Stomach (tissue), 19 donors: ENCODE data around the gene RHOD. TPM values are rescaled to one million over a fixed set of nuclear protein-coding genes. Genes with fewer than 3 reads are reported as not detected.
A peak's percentile ranks its signal among the peaks of the same experiment; 100 is the strongest.

Experiments used
- DNase-seq, 2 donors: peaks; one replicate each; pipeline versions ENCODE4 v3.0.0 to v3.0.0-alpha.2; 2013 to 2019
- H3K27ac ChIP-seq, 5 donors: fragments of 200-600 bp in 4 of 5; sonication (generic) in 4 of 5; one replicate each; pipeline ENCODE4 v1.5.1; 2013 to 2019; ENCODE audit warnings: mild to moderate bottlenecking in 1 of 5, moderate library complexity in 1 of 5
- H3K27me3 ChIP-seq, 3 donors: fragments of 200-600 bp; sonication (generic); one replicate each; pipeline ENCODE4 v1.5.1; 2017 to 2019; ENCODE audit warnings: mixed run types in 1 of 3
- H3K36me3 ChIP-seq, 4 donors: fragments of 200-600 bp; sonication (generic); 1 replicate in 3 of 4; 2 replicates in 1 of 4; pipeline ENCODE4 v1.5.1; 2016 to 2019
- H3K4me1 ChIP-seq, 4 donors: fragments of 200-600 bp; sonication (generic); one replicate each; pipeline ENCODE4 v1.5.1; 2016 to 2019
- H3K4me3 ChIP-seq, 4 donors: fragments of 200-600 bp; sonication (generic) in 3 of 4; one replicate each; pipeline ENCODE4 v1.5.1; 2016 to 2019; ENCODE audit warnings: mild to moderate bottlenecking in 1 of 4
- H3K9me3 ChIP-seq, 4 donors: fragments of 200-600 bp; sonication (generic); one replicate each; pipeline ENCODE4 v1.5.1; 2016 to 2019
- CTCF ChIP-seq, 7 experiments: fragments of 450-650 bp in 4 of 7; fragments of 200-600 bp in 3 of 7; sonication (generic) in 3 of 7; IDR thresholded peaks; one replicate each; pipeline ENCODE4 v1.5.1; 2016 to 2019; ENCODE audit warnings: antibody characterized with exemption in 7 of 7, control low read depth in 2 of 7, mild to moderate bottlenecking in 1 of 7
- EP300 ChIP-seq: sonication (generic); formaldehyde crosslinking; IDR thresholded peaks from one replicate; pipeline ENCODE4 v1.6.1; 2017; ENCODE audit warnings: antibody characterized with exemption
- POLR2A ChIP-seq, 4 donors: fragments of 450-650 bp; IDR thresholded peaks; one replicate each; pipeline ENCODE4 v1.6.1; 2016; ENCODE audit warnings: antibody characterized with exemption in 4 of 4, control low read depth in 2 of 4, mild to moderate bottlenecking in 1 of 4, moderate library complexity in 1 of 4
- POLR2AphosphoS5 ChIP-seq, 3 donors: sonication (generic); formaldehyde crosslinking; IDR thresholded peaks; one replicate each; pipeline ENCODE4 v1.6.1; 2016; ENCODE audit warnings: antibody characterized with exemption in 3 of 3
- WGBS, 5 donors: extraction: QIAGEN DNeasy Blood & Tissue Kit in 3 of 5; methylation state at CpG; one replicate each; pipeline versions ENCODE4 v1.1.5 to v1.1.7; 2013 to 2018; 5-methylcytosine and 5-hydroxymethylcytosine counted together
- intact Hi-C: fragments of 100-400 bp; cut with DNase I; formaldehyde crosslinking; loops from one replicate; pipeline ENCODE4 v1.15.1; 2023; ENCODE audit warnings: low total_unique reads
- long read RNA-seq, 10 donors: transcript quantifications; one replicate each; lab custom pipeline, GENCODE V29; 2026
- polyA plus RNA-seq, 3 donors: library from polyadenylated mRNA; stranded (reverse); fragments of 200-250 nt; gene quantifications; one replicate each; pipeline ENCODE4 v1.2.3, GENCODE V29; 2013
- total RNA-seq, 5 donors: library from RNA; depleted of rRNA; stranded (reverse); fragments of >200 nt; gene quantifications; one replicate each; pipeline versions ENCODE4 v1.1.0 to v1.2.3, GENCODE V29; 2014 to 2016
- donor health status: healthy with polysubstance abuse.
- donor health status: Bipolar disorder and iron deficiency.
- donor health status: healthy.

RHOD gene
- total RNA-seq = 10 to 100 TPM in 2 of 5 donors, 1 to 10 TPM in 3; 1.2 to 41.2 (median 9.4) TPM
- 10 to 100 TPM; 34.4 to 46.8 (median 38.8) TPM for polyA plus RNA-seq
- long read RNA-seq, donor 1, transcript RHOD-201 (5 exons, 1,129 nt) = major isoform, 6 of 16 reads
- long read RNA-seq, donor 1, partial matches to known transcripts = 10 of 16 reads
- long read RNA-seq, donor 1, other reads (novel, unspliced or antisense) = 0 of 16 reads
- long read RNA-seq, donor 2, transcript RHOD-201 (5 exons, 1,129 nt) = major isoform, 6 of 7 reads
- long read RNA-seq, donor 2, partial matches to known transcripts = 0 of 7 reads
- long read RNA-seq, donor 2, other reads (novel, unspliced or antisense) = 0 of 7 reads
- long read RNA-seq, donor 3, partial matches to known transcripts = 0 of 2 reads
- long read RNA-seq, donor 3, other reads (novel, unspliced or antisense) = 0 of 2 reads
- long read RNA-seq, donor 4 = 0 reads
- long read RNA-seq, donor 5, partial matches to known transcripts = 0 of 1 reads
- long read RNA-seq, donor 5, other reads (novel, unspliced or antisense) = 0 of 1 reads
- long read RNA-seq, donor 6, partial matches to known transcripts = 0 of 3 reads
- long read RNA-seq, donor 6, other reads (novel, unspliced or antisense) = 0 of 3 reads
- long read RNA-seq, donor 7, transcript RHOD-201 (5 exons, 1,129 nt) = major isoform, 5 of 5 reads
- long read RNA-seq, donor 7, partial matches to known transcripts = 0 of 5 reads
- long read RNA-seq, donor 7, other reads (novel, unspliced or antisense) = 0 of 5 reads
- long read RNA-seq, donor 8, transcript RHOD-201 (5 exons, 1,129 nt) = major isoform, 5 of 5 reads
- long read RNA-seq, donor 8, partial matches to known transcripts = 0 of 5 reads
- long read RNA-seq, donor 8, other reads (novel, unspliced or antisense) = 0 of 5 reads
- long read RNA-seq, donor 9, partial matches to known transcripts = 0 of 2 reads
- long read RNA-seq, donor 9, other reads (novel, unspliced or antisense) = 0 of 2 reads
- long read RNA-seq, donor 10, partial matches to known transcripts = 0 of 4 reads
- long read RNA-seq, donor 10, other reads (novel, unspliced or antisense) = 0 of 4 reads

- Histone ChIP-seq H3K27me3 (peaks cover 0 to 19% (median 0%) of the 10 kb centered on the region in 3 donors), H3K4me1 (peaks cover 33 to 60% (median 43%) of the 10 kb centered on the region in 4 donors), H3K4me3 (peak within 1 kb of the TSS; percentile 64 to 71 (median 68)), H3K9me3 (no peaks in the 10 kb centered on the region), H3K27ac (peak within 1 kb of the TSS; percentile 48 to 85 (median 73)), H3K36me3 (no peaks in the 10 kb centered on the region)
- 2 to 10% (median 5%) methylated on average over 39 to 72 of the region's 72 CpGs for WGBS, 5 donors
- DNase-seq = peak; percentile 80 to 89
- intact Hi-C loops = no loop called here
- TF ChIP-seq POLR2AphosphoS5 (IDR thresholded peaks at IDR 0.05) (peak in 1 of 3 donors; percentile 42), EP300 (no peak)
Observed at GRCh38 chr11:67056267-67057204, at the start of gene RHOD. TSS of gene RHOD (plus strand) at chr11:67056847. CDS start at chr11:67056903, 56 bp downstream.

GRCh38 chr11:67007126-67007525, 49.5 kb upstream of the RHOD start:
- Histone ChIP-seq H3K36me3 (no peaks in the 10 kb centered on the region), H3K4me3 (no peak overlapping the region), H3K27me3 (no peaks in the 10 kb centered on the region), H3K9me3 (no peaks in the 10 kb centered on the region), H3K27ac (no peak overlapping the region), H3K4me1 (peaks cover 0 to 6% (median 0%) of the 10 kb centered on the region in 4 donors)
- intact Hi-C loops = no loop called here
- 94 to 97% (median 95%) methylated on average over 7 of the region's 7 CpGs for WGBS, 5 donors
- no peak for DNase-seq
- TF ChIP-seq EP300 = no peak

GRCh38 chr11:67010296-67010905, 46.2 kb upstream of the RHOD start:
- no peaks in the 10 kb centered on the region for H3K27me3 ChIP-seq
- no peak for DNase-seq
- no peak overlapping the region for H3K4me3 ChIP-seq
- TF ChIP-seq POLR2A (IDR thresholded peaks at IDR 0.05) (no peak), POLR2AphosphoS5 (IDR thresholded peaks at IDR 0.05) (no peak), CTCF (IDR thresholded peaks at IDR 0.05) (no peak), EP300 (no peak)
- no peaks in the 10 kb centered on the region for H3K36me3 ChIP-seq
- H3K4me1 ChIP-seq = peaks cover 0 to 6% (median 0%) of the 10 kb centered on the region in 4 donors
- no peak overlapping the region for H3K27ac ChIP-seq
- no peaks in the 10 kb centered on the region for H3K9me3 ChIP-seq
- WGBS, 5 donors = 57 to 67% (median 62%) methylated on average over 6 to 7 of the region's 7 CpGs
- intact Hi-C loops = no loop called here

- 87 to 91% (median 88%) methylated on average over 11 of the region's 11 CpGs for WGBS, 5 donors
- H3K27me3 ChIP-seq = no peaks in the 10 kb centered on the region
- no peak overlapping the region for H3K27ac ChIP-seq
- no peak for TF ChIP-seq POLR2AphosphoS5 (IDR thresholded peaks at IDR 0.05)
- intact Hi-C loops = no loop called here
- H3K4me1 ChIP-seq = peaks cover 0 to 6% (median 0%) of the 10 kb centered on the region in 4 donors
- H3K9me3 ChIP-seq = no peaks in the 10 kb centered on the region
- H3K36me3 ChIP-seq = no peaks in the 10 kb centered on the region
- no peak for DNase-seq
- H3K4me3 ChIP-seq = no peak overlapping the region
Observed at GRCh38 chr11:67013511-67014045, 43.1 kb upstream of the RHOD start.

- intact Hi-C loops = no loop called here
- WGBS, 5 donors = 91 to 98% (median 95%) methylated on average over 5 to 7 of the region's 7 CpGs
Observed at GRCh38 chr11:67014343-67014742, 42.3 kb upstream of the RHOD start.

More at GRCh38 chr11:67014343-67014742, 42.3 kb upstream of the RHOD start:
- no peak for DNase-seq
- no peaks in the 10 kb centered on the region for H3K27me3 ChIP-seq
- H3K4me3 ChIP-seq = no peak overlapping the region
- no peaks in the 10 kb centered on the region for H3K9me3 ChIP-seq
- peaks cover 0 to 6% (median 0%) of the 10 kb centered on the region in 4 donors for H3K4me1 ChIP-seq
- no peaks in the 10 kb centered on the region for H3K36me3 ChIP-seq
- TF ChIP-seq CTCF (IDR thresholded peaks at IDR 0.05) = no peak
- no peak for TF ChIP-seq POLR2AphosphoS5 (IDR thresholded peaks at IDR 0.05)
- TF ChIP-seq EP300 = no peak
- TF ChIP-seq POLR2A (IDR thresholded peaks at IDR 0.05) = no peak
- H3K27ac ChIP-seq = no peak overlapping the region
